ENCODE measurements around the gene HECTD1. TPM values are rescaled to one million over a fixed set of nuclear protein-coding genes. Genes with fewer than 3 reads are reported as not detected.
A peak's percentile ranks its signal among the peaks of the same experiment; 100 is the strongest.
"Not testable (repeated sequence)": the region's sequence is repeated elsewhere in the genome, so short reads cannot be mapped to it uniquely, and the experiment has no call there.

Gene HECTD1
- total and polyA plus RNA-seq, 3 experiments from 2014 or later: 33.6 to 112 (median 101) TPM

GRCh38 chr14:31251028-31251958 is 43.7 kb upstream of the HECTD1 start:
- no peak overlapping the region for H3K27ac ChIP-seq (ENCODE audit: low read depth, low read length)
- H3K36me3 Mint-ChIP-seq: no peaks in the 10 kb centered on the region
- H3K4me1 ChIP-seq (ENCODE audit: insufficient read depth, low read length): no peaks in the 10 kb centered on the region
- ChIA-PET POLR2A (interaction anchor here (0.6 kb wide), 1 partner anchor 1872 kb away, joined by 6 read pairs; no protein-coding TSS in a partner anchor), CTCF (no interaction called here)
- DNase-seq: no peak
- H3K4me1 Mint-ChIP-seq: peaks cover 0 to 5% (median 0%) of the 10 kb centered on the region in 3 donors
- no peak overlapping the region for H3K4me3 ChIP-seq (ENCODE audit: low read length)
- peak overlapping the region in 2 of 8 donors; percentile 2 to 3 for H3K27ac Mint-ChIP-seq
- no peaks in the 10 kb centered on the region for H3K36me3 ChIP-seq (ENCODE audit: insufficient read depth, low read length)
- no peaks in the 10 kb centered on the region for H3K9me3 Mint-ChIP-seq
- no peaks in the 10 kb centered on the region for H3K27me3 ChIP-seq (ENCODE audit: insufficient read depth, low read length, poor library complexity, severe bottlenecking)
- H3K9me3 ChIP-seq (ENCODE audit: low read length): no peaks in the 10 kb centered on the region
- no peaks in the 10 kb centered on the region for H3K27me3 Mint-ChIP-seq
- no peak overlapping the region for H3K4me3 Mint-ChIP-seq

- ChIA-PET CTCF (interaction anchor here (1.2 kb wide), 1 partner anchor 17 kb away, joined by 3 read pairs; no protein-coding TSS in a partner anchor), POLR2A (no interaction called here)
- no peak overlapping the region for H3K27ac Mint-ChIP-seq
- no peaks in the 10 kb centered on the region for H3K36me3 Mint-ChIP-seq
- Histone ChIP-seq H3K27ac (ENCODE audit: low read depth, low read length) (no peak overlapping the region), H3K9me3 (ENCODE audit: low read length) (no peaks in the 10 kb centered on the region), H3K27me3 (ENCODE audit: insufficient read depth, low read length, poor library complexity, severe bottlenecking) (no peaks in the 10 kb centered on the region), H3K4me3 (ENCODE audit: low read length) (no peak overlapping the region), H3K4me1 (ENCODE audit: insufficient read depth, low read length) (no peaks in the 10 kb centered on the region), H3K36me3 (ENCODE audit: insufficient read depth, low read length) (no peaks in the 10 kb centered on the region)
- no peak overlapping the region for H3K4me3 Mint-ChIP-seq
- no peaks in the 10 kb centered on the region for H3K27me3 Mint-ChIP-seq
- H3K4me1 Mint-ChIP-seq: peaks cover 9 to 15% (median 14%) of the 10 kb centered on the region in 3 donors
- H3K9me3 Mint-ChIP-seq: no peaks in the 10 kb centered on the region
- no peak for DNase-seq
These were observed 37.0 kb upstream of the HECTD1 start for GRCh38 chr14:31244626-31245025.

GRCh38 chr14:31243860-31244259 is 36.3 kb upstream of the HECTD1 start:
- DNase-seq: no peak
- no peak overlapping the region for H3K4me3 ChIP-seq (ENCODE audit: low read length)
- no peak overlapping the region for H3K4me3 Mint-ChIP-seq
- H3K4me1 Mint-ChIP-seq: peaks cover 9 to 17% (median 15%) of the 10 kb centered on the region in 3 donors
- H3K4me1 ChIP-seq (ENCODE audit: insufficient read depth, low read length): no peaks in the 10 kb centered on the region
- H3K27ac ChIP-seq (ENCODE audit: low read depth, low read length): no peak overlapping the region
- H3K27ac Mint-ChIP-seq: peak overlapping the region in 2 of 8 donors; percentile 0 to 1
- H3K27me3 ChIP-seq (ENCODE audit: insufficient read depth, low read length, poor library complexity, severe bottlenecking): no peaks in the 10 kb centered on the region
- ChIA-PET POLR2A (no interaction called here), CTCF (no interaction called here)
- H3K36me3 ChIP-seq (ENCODE audit: insufficient read depth, low read length): no peaks in the 10 kb centered on the region
- H3K27me3 Mint-ChIP-seq: peaks cover 0 to 3% of the 10 kb centered on the region in 2 donors
- no peaks in the 10 kb centered on the region for H3K9me3 ChIP-seq (ENCODE audit: low read length)
- H3K9me3 Mint-ChIP-seq: no peaks in the 10 kb centered on the region
- no peaks in the 10 kb centered on the region for H3K36me3 Mint-ChIP-seq

- H3K4me3 ChIP-seq (ENCODE audit: low read length); H3K36me3 Mint-ChIP-seq; H3K4me1 ChIP-seq (ENCODE audit: insufficient read depth, low read length); CTCF ChIA-PET; H3K27me3 Mint-ChIP-seq; H3K9me3 ChIP-seq (ENCODE audit: low read length); POLR2A ChIA-PET; H3K27me3 ChIP-seq (ENCODE audit: insufficient read depth, low read length, poor library complexity, severe bottlenecking); DNase-seq; H3K27ac ChIP-seq (ENCODE audit: low read depth, low read length); H3K36me3 ChIP-seq (ENCODE audit: insufficient read depth, low read length); H3K9me3 Mint-ChIP-seq: not testable (repeated sequence)
- Mint-ChIP-seq H3K4me1 (peaks cover 9 to 17% (median 15%) of the 10 kb centered on the region in 3 donors), H3K27ac (peak overlapping the region in 5 of 8 donors; percentile 32 to 75 (median 48)), H3K4me3 (peak overlapping the region in 2 of 7 donors; percentile 6 to 41)
These were observed 34.8 kb upstream of the HECTD1 start for GRCh38 chr14:31242161-31242940.

GRCh38 chr14:31241450-31242114 is 34.0 kb upstream of the HECTD1 start:
- H3K27ac ChIP-seq (ENCODE audit: low read depth, low read length): no peak overlapping the region
- H3K4me1 Mint-ChIP-seq: peaks cover 9 to 17% (median 15%) of the 10 kb centered on the region in 3 donors
- no peaks in the 10 kb centered on the region for H3K36me3 ChIP-seq (ENCODE audit: insufficient read depth, low read length)
- POLR2A ChIA-PET: no interaction called here
- CTCF ChIA-PET: no interaction called here
- no peaks in the 10 kb centered on the region for H3K9me3 ChIP-seq (ENCODE audit: low read length)
- no peak for DNase-seq
- H3K4me3 Mint-ChIP-seq: peak overlapping the region in 3 of 7 donors; percentile 6 to 41 (median 10)
- H3K27me3 ChIP-seq (ENCODE audit: insufficient read depth, low read length, poor library complexity, severe bottlenecking): no peaks in the 10 kb centered on the region
- H3K27ac Mint-ChIP-seq: peak overlapping the region in 6 of 8 donors; percentile 36 to 75 (median 55)
- no peaks in the 10 kb centered on the region for H3K9me3 Mint-ChIP-seq
- H3K27me3 Mint-ChIP-seq: peaks cover 0 to 3% of the 10 kb centered on the region in 2 donors
- H3K4me1 ChIP-seq (ENCODE audit: insufficient read depth, low read length): no peaks in the 10 kb centered on the region
- H3K4me3 ChIP-seq (ENCODE audit: low read length): no peak overlapping the region
- H3K36me3 Mint-ChIP-seq: no peaks in the 10 kb centered on the region

GRCh38 chr14:31239741-31240140 is 32.1 kb upstream of the HECTD1 start:
- peaks cover 9 to 17% (median 15%) of the 10 kb centered on the region in 3 donors for H3K4me1 Mint-ChIP-seq
- Histone ChIP-seq H3K9me3 (ENCODE audit: low read length) (no peaks in the 10 kb centered on the region), H3K27ac (ENCODE audit: low read depth, low read length) (no peak overlapping the region), H3K4me1 (ENCODE audit: insufficient read depth, low read length) (no peaks in the 10 kb centered on the region), H3K27me3 (ENCODE audit: insufficient read depth, low read length, poor library complexity, severe bottlenecking) (no peaks in the 10 kb centered on the region), H3K36me3 (ENCODE audit: insufficient read depth, low read length) (no peaks in the 10 kb centered on the region), H3K4me3 (ENCODE audit: low read length) (no peak overlapping the region)
- no peaks in the 10 kb centered on the region for H3K9me3 Mint-ChIP-seq
- H3K36me3 Mint-ChIP-seq: no peaks in the 10 kb centered on the region
- ChIA-PET CTCF (no interaction called here), POLR2A (no interaction called here)
- H3K4me3 Mint-ChIP-seq: no peak overlapping the region
- H3K27me3 Mint-ChIP-seq: peaks cover 0 to 3% of the 10 kb centered on the region in 2 donors
- H3K27ac Mint-ChIP-seq: peak overlapping the region in 1 of 8 donors; percentile 11
- no peak for DNase-seq

GRCh38 chr14:31235462-31235861 is 27.9 kb upstream of the HECTD1 start:
- peaks cover 3% of the 10 kb centered on the region in 2 donors for H3K27me3 Mint-ChIP-seq
- H3K27ac Mint-ChIP-seq: no peak overlapping the region
- Histone ChIP-seq H3K9me3 (ENCODE audit: low read length) (no peaks in the 10 kb centered on the region), H3K36me3 (ENCODE audit: insufficient read depth, low read length) (no peaks in the 10 kb centered on the region), H3K4me3 (ENCODE audit: low read length) (no peak overlapping the region), H3K27me3 (ENCODE audit: insufficient read depth, low read length, poor library complexity, severe bottlenecking) (no peaks in the 10 kb centered on the region), H3K27ac (ENCODE audit: low read depth, low read length) (no peak overlapping the region), H3K4me1 (ENCODE audit: insufficient read depth, low read length) (no peaks in the 10 kb centered on the region)
- H3K9me3 Mint-ChIP-seq: no peaks in the 10 kb centered on the region
- H3K36me3 Mint-ChIP-seq: no peaks in the 10 kb centered on the region
- H3K4me3 Mint-ChIP-seq: no peak overlapping the region
- POLR2A ChIA-PET: no interaction called here
- no peak for DNase-seq
- CTCF ChIA-PET: no interaction called here
- H3K4me1 Mint-ChIP-seq: peaks cover 0 to 3% (median 0%) of the 10 kb centered on the region in 3 donors
